HS-5 (cell line): ENCODE data around the gene PYCARD.
"Not testable (repeated sequence)": the region's sequence is repeated elsewhere in the genome, so short reads cannot be mapped to it uniquely, and the experiment has no call there.

Experiments
- DNase-seq: peaks from one replicate; pipeline ENCODE4 v3.0.0-alpha.2; 2012; ENCODE audit warnings: low read depth

Gene PYCARD

DNA sequence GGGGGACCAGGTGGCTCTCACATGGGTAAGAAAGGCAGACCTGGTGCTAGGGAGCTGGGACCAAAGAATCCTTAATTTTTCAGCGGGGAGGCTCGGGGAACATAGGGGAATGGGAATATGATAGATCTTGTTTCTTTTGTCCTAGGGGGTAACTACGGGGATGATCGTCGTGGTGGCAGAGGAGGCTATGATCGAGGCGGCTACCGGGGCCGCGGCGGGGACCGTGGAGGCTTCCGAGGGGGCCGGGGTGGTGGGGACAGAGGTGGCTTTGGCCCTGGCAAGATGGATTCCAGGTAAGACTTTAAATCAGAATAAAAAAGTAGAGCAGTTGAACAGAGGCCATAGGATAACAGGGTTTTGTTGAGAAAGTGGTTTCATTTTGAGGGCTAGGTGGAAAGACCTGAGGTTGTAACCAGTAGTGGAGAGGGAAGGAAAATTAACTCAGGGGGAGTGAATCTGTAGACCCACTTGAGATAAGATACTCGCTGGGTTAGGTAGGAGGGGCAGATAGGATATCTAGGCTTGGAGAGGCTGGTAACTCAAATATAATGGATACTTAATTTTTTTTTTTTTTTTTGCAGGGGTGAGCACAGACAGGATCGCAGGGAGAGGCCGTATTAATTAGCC, 11.6 kb downstream of the PYCARD start:
- no peak for DNase-seq

DNA sequence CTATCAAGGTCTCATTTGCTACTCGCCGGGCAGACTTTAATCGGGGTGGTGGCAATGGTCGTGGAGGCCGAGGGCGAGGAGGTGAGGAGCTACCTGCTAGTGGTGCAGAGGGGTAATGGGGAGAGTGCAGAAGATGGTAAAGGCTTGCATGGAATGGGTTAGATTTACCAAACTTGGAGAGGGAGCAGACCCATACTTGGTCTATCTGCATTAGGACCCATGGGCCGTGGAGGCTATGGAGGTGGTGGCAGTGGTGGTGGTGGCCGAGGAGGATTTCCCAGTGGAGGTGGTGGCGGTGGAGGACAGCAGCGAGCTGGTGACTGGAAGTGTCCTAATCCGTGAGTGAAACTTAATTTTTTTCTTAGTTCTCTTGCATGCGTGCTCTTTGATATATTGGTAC, 12.5 kb downstream of the PYCARD start:
- DNase-seq = no peak

DNA sequence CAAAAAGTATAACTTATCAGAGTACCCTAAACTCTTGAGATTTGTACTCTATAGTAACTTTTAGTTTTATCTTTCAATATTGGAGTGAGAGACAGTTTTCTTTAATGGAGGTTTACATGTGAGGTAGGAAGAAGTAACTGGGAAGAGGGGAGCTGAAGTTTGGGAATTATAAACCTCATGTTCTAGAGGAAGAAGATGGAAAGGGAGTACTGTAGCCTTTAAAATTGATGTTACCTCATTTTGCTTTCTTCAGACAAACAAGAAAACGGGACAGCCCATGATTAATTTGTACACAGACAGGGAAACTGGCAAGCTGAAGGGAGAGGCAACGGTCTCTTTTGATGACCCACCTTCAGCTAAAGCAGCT, 13.2 kb downstream of the PYCARD start:
- no peak for DNase-seq

DNA sequence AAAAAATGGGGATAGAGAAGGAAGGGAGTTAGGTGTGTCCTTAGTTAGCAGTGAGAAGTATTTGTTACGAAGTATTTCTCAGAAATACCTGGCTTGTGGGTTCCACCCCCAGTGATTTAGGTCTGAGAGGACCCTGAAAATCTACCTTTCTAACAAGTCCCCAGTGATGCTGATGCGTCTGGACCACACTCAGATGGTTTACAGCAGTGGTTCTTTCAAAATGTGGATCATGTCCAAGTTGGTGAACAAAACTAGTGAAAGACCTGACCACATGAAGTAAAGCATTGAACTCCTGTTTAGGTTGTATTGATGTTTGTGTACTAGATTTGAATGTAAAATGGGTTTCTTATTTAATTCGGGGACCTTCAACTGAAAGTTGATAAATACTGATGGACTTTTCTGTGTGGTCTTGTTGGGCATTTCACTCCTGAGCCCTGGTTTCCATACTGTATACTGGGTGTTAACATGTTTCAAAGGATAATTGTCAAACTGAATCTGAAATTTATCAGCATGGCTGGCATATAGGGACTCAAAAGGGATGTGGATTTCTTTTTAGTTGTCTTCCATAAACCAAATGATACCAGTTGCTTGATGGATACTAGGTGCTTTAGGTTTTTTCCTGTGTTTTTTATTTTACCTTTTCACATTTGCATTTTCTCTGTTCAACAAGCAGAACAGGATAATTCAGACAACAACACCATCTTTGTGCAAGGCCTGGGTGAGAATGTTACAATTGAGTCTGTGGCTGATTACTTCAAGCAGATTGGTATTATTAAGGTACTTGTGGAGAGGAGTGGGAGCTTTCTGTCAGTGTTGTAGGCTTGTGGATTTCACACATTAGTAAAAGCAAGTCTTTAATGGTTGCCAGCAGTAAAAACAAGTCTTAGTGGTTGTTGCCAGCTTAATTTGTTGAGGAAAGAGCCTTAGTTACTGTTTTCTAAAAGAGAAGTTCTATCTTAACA, 13.8 kb downstream of the PYCARD start:
- no peak for DNase-seq

DNA sequence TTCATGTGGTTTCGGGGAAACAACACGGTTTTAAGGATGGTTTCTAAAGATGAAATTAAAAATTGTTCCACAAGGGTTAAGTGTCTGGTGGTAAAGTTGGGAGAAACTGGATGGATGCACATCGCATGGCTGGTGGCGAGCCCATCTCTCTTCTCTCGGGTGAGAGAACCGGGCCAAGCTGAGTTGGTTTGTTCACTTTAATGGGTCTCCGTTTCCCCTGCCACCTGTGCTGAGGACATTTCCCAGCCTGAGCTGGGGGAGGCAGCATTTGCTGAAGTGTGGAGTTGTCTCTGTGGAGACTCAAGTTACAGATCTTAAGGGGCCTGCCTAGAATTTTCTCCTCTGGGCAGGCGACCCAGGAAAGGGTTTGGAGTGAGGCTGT, 14.8 kb downstream of the PYCARD start:
- DNase-seq = no peak

DNA sequence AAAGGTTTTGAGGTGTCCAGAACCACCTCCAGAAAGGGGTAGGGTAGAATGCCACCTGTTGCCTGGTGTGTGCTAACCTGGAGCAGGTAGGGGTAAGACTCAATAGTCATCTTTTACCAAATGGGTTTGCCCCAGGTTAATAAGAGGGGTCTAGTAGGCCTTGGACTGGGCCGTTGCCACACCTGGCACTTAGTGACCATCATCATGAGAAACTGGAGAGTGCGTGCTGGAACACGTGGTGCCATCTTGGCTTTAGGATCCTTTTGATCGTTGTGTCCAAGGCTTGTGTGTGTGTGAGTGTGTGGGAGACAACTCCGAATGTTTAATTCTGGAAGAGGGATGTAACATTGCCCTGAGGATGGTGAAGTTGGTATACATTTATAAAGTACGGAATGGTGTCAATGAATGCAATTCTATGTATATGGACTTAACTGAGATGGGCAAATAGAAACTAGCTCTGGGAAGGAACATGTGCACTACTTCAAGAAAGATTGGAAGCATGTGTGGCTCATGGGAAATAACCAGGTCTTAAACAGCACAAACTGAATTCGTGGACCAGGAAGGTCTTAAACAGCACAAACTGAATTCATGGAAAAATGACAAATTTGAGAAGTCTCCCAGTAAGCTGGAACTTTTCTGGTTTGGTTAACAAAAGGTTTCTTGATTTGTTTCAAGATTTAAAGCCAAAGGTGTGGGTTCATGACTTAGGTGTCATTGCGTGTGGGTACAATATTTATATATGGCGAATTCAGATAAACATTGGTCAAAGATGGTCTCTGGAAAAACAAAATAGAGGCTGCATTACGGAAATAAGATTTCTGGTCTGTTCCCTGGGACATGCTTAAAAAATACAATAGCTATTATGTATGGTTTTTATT, 15.4 kb downstream of the PYCARD start:
- no peak for DNase-seq

DNA sequence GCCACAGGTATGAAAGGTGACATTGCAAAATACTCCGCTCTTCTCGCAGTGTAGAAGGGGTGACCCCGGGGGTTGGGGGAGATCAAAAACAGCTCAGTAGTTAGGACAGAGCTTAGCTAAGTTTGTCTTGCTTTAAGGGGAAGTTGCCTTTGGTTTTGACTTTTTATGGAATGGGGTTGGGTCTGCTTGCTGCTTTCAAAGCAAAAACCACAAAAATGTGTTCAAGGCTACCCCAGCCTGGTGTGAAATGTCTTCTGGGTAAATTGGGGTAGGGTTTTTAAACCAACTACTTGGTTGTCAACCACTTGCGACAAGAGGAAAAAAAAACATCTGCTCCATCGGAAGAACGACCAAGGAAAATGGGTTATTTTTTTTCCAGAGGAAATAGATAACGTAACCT, 16.4 kb downstream of the PYCARD start:
- DNase-seq = no peak

DNA sequence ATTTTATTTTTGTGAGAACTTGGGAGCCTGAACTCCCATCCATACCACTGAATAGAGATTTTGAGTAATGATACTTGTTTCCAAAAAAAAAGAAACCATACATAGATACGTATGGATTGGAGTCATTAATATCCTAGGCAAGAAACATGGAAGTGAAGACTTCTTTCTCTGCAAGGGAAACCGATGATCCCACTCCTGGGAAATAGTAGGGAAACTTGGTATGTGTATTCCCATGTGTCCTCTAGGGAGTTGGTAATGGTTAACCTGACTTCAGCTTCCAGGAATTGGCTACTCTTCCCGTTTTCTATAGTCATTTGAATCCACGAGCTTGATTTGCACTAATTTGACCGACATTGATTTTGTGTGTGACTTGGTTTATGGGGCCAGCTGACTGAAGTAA, 17.2 kb downstream of the PYCARD start:
- no peak for DNase-seq

DNA sequence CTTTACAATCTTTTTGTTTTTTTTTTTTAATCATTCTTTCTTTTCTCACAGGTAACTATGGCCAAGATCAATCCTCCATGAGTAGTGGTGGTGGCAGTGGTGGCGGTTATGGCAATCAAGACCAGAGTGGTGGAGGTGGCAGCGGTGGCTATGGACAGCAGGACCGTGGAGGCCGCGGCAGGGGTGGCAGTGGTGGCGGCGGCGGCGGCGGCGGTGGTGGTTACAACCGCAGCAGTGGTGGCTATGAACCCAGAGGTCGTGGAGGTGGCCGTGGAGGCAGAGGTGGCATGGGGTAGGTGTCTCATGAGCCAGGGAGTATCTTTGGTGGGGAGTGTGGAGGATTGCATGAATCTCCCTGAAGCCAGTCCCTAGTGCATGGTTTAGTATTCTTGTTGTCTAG, 17.7 kb downstream of the PYCARD start:
- no peak for DNase-seq

DNA sequence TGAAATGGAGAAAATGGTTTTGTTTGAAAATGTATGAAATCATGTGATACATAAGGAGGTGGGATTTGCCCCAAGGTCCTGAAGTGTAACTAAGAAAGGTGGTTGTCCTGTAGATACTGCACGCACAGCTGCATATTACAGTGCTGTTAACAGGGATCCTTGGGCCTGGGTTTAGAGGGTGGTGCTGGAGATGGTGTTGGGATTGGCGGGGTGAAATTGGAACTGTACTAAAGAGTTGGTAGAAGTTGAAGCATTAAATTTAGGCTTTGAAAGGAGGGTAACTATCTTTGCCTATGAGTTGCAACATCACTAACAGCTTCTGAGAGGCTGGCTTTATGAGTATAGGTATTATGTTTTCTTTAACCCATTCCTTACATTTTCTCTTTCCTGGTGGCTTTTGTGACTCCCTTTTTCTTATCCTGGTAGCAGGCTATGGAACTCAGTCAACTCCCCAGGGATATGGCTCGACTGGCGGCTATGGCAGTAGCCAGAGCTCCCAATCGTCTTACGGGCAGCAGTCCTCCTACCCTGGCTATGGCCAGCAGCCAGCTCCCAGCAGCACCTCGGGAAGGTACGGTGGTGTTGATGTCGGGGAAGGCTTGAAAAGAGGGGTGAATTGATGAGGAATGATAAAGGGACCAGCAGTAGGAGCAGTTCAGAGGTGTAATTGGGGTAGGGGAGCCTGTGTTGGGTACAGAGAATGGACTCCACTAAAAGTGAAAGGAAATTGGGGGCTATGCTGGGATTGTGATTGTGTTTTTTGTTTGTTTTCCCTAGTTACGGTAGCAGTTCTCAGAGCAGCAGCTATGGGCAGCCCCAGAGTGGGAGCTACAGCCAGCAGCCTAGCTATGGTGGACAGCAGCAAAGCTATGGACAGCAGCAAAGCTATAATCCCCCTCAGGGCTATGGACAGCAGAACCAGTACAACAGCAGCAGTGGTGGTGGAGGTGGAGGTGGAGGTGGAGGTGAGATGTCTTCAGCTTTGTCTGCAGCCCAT, 18.8 kb downstream of the PYCARD start:
- no peak for DNase-seq

DNA sequence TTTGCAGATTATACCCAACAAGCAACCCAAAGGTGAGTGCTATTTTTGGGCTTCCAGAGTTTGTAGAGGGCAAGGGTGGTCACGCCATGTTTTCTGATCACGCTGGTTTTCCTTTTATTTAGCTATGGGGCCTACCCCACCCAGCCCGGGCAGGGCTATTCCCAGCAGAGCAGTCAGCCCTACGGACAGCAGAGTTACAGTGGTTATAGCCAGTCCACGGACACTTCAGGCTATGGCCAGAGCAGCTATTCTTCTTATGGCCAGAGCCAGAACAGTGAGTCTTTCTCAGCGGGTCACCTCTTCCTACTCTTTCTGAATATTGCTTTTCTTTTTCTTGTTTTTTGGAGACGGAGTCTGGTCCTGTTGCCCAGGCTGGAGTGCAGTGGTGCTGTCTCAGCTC, 20.2 kb downstream of the PYCARD start:
- no peak for DNase-seq

DNA sequence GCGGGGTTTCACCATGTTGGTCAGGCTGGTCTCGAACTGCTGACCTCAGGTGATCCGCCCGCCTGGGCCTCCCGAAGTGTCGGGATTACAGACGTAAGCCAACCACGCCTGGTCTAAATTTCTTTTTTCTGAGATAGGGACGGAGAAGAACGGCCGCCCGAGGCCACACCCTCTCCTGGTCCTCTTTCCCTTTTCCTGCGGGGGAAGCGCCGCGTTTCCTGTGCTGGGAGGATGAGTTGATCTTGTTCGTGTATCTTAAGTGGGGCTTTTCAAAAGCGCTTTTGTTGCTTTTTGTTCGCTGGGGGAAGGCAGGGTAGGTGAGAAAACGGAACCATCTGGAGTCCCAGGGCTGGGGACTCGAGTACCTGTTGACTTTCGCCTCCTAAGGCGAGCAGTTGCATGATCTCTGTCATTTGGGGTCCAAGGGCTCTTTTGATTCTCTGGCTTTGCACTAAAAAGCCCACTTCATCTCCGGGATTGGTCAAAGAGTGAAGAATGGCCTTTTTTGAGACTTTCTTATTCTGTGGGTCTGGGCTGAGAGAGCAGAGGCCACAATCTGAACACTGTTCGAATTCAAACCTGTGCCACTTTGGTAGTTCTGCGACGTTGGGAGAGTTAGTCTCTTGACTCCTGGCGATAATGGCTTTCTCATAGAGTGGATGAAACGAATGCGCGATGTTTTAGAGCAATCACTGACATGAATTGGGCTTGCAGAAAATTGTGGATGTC, 21.3 kb downstream of the PYCARD start:
- DNase-seq = no peak

DNA sequence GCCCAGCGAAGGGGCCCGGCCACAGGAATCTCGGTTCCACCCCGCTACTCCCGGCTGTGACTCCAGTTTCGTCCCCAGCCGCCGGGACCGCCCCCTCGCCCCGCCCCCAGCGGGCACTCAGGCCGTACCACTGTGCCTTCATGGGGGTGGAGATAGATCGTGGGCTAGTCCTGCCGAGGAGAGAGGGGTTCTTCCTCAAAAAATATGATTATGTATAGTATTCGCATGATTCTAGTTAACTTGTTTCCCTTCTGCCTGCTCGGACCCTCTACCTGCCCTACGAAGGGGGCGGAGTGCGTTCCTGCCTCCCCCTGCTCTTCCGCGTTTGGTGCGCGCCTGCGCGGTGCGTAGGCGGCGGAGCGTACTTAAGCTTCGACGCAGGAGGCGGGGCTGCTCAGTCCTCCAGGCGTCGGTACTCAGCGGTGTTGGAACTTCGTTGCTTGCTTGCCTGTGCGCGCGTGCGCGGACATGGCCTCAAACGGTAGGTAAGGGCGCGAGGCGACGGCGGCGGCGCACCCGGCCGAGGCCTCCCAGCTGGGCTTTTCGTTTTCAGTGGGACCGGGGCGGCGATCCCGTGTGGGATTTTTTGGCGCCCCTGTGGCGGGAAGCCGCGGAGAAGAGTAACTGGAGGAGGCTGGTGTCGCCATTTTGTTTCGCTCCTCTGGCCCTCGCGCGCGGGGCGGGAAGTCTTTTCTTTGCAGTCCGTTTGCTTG, 22.7 kb downstream of the PYCARD start, which contains the start of gene FUS:
FUS (plus strand) TSS at position 393 of the 713 bp plus-strand sequence; CDS start at position 469, 76 bp downstream.
- peak; percentile 73 for DNase-seq

DNA sequence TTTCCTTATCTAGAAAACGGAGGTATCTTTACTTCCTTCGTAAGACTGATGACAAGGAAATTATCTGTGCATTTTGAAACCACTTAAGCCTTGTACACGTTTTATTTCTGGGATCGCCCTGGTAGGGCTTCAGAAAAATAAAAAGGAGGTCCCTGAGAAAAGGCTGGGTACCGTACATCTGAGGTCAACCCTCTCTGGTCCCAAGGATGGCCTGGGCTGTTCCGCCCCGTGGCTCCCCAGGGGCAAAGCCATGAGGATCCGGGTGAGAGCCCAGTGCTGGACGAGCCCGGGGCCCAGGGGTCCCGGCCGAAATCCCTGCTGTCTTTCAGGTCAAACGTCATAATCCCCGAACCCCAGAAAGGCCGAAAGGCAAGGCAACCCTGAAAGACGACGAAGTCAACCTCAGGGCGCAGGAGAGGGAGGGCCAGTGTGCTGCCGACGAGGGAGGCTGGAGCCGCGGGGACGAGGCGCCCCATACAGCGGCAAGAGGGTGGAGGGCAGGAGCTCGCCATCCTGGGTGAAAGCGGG, 23.3 kb downstream of the PYCARD start:
- no peak for DNase-seq

DNA sequence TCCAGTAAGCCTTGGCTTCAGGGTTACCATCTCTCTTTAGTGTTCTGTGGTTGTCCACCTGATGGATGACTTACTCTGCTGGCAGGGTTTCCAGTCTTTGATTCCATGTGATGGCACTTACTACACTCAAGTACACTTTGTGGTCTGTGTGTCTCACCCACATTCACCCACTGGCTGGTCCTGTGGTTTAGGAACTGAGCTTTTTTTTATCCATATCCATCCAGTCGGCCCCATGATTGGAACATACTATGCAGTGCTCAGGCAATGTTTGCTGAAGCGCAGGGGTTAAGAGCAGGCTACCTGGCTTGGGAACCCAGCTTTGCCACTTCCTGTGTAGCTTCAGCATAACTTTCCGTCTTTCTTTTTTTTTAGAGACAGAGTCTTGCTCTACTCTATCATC, 25.4 kb downstream of the PYCARD start:
- DNase-seq = no peak

DNA sequence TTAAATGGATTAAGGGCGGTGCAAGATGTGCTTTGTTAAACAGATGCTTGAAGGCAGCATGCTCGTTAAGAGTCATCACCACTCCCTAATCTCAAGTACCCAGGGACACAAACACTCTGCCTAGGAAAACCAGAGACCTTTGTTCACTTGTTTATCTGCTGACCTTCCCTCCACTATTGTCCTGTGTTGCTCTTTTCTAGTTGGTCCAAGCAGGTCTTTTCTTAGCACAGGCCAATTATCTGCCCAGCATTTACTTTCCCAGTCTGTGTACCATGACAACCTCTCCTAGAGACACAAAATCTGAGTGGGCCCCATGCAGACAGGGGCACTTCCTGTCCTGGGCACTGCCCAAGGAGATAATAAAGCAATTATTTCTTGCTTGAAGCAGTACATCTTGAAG, 32.5 kb downstream of the PYCARD start:
- DNase-seq = not testable (repeated sequence)

DNA sequence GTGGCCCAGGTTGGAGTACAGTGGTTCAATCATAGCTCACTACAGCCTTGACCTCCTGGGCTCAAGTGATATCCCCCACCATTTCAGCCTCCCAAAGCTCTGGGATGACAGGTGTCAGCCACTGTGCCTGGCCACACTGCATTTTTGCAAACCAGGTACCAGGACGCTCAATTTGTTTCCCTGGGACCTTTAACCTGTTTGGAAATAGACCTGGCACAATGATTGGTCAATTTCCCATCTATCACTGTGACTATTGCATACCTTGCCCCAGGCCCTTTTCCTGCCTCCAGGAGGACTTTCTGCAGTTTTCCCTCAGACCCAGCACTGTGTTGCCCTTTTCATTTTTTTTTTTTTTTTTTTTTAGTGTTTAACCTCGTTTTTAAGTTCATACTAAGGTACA, 33.7 kb downstream of the PYCARD start:
- no peak for DNase-seq

DNA sequence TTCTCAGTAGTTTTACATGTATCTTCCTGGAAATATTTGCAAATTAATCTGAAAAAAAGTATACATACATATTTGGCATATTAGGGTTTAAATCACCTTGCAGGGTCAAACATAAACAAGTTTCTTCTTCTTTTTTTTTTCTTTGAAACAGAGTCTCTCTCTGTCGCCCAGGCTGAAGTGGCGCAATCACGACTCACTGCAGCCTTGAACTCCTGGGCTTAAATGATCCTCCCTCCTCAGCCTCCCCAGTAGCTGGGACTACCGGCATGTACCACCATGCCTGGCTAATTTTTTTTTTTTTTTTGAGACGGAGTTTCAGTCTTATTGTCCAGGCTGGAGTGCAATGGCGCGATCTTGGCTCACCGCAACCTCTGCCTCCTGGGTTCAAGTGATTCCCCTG, 35.2 kb downstream of the PYCARD start:
- DNase-seq = no peak

DNA sequence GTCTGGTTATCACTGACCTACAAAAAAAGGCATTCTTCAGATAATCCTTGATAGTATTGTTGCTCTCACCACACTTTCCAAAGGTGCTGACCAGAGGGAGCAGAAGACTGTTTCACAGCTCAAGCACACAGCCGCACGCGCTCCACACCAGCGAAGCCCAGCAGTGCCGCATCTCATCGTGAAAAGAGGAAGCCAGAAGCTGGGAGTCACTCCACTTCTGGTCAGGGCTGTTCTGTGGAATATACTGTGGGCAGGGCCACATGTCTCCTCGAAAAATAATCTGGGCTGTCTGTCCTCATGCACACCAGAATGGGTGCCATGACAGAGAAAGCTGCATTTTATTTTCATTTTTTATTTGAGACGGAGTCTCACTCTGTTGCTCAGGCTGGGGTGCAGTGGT, 45.4 kb downstream of the PYCARD start:
- no peak for DNase-seq
